GM19397 (cell line): Measurements from ENCODE around the gene TULP4.
"Not testable (repeated sequence)": the region's sequence is repeated elsewhere in the genome, so short reads cannot be mapped to it uniquely, and the experiment has no call there.

ENCODE experiments used
- ATAC-seq: cut with Tn5 transposase; IDR thresholded peaks from one replicate; pipeline ENCODE4 v1.9.1; 2021; ENCODE audit warnings: mild to moderate bottlenecking, moderate library complexity; ENCODE audit not compliant: unreplicated experiment

The TULP4 gene

DNA sequence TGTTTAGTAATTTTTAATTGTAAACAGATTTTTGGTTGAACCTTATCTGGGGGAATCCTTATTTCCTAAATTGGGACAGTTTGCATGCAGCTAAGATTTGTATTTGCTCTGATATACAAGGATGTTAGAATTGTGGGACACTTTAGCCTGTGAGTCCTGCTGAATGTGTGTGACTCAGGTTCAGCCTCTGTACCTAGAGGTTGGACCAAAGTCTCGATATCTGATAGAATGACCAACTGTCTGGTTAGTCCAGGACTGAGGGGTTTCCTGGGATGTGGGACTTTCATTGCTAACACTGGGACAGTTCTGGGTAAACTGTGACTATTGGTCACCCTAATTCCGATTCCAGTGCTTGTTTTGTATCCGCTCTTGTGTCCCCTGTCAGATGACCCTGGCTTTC, 20.2 kb upstream of the TULP4 start:
- ATAC-seq: no peak

DNA sequence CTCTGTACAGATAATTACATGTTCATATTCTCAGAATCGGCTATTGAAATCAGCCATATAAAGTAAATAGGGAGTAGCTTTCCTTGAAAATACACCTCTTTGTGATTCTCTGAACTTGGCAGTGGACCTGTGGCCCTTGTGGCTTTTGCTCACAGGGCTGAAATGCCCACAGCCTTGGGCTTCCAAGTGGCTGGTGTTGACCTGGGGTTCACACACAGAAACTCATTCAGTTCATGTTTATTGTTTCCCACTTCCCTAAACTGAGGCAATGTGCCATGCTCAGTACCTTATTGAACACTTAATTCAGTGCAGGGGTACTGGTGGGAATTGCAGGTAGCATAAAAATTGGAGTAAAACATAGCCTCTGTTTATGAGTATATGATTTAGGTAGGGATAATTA, 19.1 kb upstream of the TULP4 start:
- no peak for ATAC-seq

DNA sequence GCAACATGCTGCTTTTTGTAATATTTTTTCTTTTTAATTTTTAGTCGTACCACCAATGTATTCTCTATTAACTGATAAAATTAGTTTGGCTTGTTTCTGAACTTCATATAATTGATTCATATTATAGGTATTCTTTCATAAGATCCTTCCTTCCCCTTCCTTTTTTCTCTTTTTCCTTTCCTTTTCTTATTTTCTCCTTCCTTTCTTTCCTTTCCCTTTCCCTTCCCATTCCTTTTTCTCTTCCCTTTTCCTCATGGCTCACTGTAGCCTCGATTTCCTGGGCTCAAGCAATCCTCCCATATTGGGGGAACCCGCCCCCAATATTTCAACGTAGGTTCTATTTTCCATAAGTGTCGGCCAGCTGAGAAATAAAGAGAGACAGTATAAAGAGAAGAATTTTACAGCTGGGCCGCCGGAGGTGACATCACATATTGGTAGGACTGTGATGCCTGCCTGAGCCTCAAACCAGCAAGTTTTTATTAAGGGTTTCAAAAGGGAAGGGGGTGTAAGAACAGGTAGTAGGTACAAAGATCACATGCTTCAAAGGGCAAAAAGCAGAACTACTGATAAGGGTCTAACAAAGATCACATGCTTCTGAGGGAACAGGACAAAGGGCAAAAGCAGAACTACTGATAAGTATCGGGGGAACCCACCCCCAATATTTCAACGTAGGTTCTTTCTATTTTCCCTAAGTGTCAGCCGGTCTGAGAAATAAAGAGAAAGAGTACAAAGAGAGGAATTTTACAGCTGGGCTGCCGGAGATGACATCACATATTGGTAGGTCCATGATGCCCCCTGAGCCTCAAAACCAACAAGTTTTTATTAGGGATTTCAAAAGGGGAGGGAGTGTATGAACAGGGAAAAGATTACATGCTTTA, 16.1 kb upstream of the TULP4 start:
- ATAC-seq: not testable (repeated sequence)

DNA sequence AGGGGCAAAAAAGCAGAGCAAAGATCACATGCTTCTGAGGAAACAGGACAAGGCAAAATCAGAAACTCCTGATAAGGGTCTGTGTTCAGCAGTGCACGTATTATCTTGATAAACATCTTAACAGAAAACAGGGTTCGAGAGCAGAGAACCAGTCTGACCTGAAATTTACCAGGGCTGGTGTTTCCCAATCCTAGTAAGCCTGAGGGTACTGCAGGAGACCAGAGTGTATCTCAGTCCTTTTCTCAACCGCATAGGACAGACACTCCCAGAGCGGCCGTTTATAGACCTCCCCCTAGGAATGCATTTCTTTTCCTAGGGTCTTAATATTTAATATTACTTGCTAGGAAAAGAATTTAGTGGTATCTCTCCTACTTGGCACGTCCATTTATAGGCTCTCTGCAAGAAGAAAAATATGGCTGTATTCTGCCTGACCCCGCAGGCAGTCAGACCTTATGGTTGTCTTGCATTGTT, 15.4 kb upstream of the TULP4 start:
- ATAC-seq: not testable (repeated sequence)

DNA sequence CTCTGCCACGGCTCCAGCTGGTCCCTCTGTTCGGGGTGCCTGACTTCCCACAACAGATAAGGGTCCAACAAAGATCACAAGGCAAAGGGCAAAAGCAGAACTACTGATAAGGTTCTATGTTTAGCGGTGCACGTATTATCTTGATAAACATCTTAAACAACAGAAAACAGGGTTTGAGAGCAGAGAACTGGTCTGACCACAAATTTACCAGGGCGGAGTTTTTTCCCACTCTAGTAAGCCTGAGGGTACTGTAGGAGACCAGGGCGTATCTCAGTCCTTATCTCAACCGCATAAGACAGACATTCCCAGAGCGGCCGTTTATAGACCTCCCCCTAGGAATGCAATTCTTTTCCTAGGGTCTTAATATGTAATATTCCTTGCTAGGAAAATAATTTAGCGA, 14.6 kb upstream of the TULP4 start:
- not testable (repeated sequence) for ATAC-seq

DNA sequence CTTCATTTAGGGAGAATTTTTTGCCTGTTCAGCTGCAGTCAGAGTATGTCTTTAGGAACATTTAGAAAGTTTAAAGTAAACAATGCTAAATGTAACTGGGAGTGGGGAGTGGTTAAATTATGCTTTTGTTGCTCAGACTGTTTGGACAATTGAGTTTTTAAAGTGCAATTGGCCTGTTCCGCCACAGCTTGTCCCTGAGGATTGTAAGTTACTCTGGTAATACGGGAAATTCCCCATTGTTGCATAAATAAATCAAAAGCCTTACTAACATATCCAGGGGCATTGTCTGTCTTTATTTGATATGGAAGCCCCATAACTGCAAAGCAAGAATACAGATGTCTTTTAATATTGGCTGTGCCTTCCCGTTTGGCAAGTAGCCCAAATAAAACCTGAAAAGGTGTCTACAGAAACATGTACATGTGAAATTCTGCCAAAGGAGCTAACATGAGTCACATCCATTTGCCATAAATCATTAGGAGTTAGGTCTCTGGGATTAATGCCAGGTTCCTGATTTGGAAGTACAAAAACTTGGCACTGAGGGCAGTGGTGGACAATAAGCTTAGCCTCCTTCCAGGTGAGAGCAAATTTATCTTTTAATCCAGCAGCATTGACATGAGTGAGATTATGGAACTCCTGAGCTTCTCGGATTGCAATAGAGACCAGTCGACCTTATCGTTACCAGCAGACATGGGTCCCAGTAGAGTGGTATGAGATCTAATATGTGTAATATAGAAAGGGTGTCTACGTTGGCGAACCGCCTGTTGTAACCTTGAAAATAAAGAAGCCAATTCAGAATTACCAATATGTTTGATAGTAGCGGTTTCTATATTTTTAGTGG, 11.7 kb upstream of the TULP4 start:
- ATAC-seq: not testable (repeated sequence)

DNA sequence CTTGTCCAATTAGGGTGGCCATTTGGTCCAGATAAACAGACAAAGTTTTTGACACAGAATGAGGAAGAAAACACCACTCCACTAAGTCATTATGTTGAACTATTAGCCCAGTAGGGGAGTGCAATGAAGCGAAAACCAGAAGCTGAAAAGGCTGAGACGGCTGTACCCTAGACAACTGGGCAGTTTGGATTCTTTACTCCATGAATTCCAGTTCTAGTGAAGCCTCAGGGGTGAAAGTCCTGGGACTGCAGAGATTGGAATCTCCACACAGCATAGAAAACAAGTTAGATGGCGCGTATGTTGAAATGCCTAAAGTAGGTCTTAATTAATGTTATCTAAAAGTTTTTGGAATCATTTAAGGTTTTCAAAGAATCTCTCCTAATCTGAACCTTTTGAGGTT, 10.7 kb upstream of the TULP4 start:
- not testable (repeated sequence) for ATAC-seq

DNA sequence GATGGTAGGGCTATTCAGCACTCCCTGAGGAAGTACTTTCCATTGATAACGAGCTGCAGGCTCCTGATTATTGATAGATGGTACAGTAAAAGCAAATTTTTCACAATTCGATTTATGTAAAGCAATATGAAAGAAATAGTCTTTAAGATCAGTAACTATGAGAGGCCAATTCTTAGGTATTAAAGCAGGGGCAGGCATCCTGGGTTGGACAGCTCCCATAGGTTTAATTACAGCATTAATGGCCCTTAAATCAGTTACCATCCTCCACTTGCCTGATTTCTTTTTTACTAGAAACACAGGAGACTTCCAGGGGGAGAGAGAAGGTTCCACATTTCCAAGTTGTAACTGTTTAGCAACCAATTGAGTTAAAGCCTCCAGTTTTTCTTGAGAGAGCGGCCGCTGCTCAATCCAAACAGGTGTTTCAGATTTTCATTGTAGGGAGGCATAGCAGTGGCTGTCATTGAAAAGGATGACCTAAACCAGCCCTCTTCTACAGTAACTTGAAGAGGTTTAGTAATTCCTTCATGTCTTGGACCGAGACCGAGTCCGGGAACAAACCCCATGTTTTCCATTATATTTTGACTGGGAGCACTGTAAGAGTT, 10.0 kb upstream of the TULP4 start:
- ATAC-seq: not testable (repeated sequence)

DNA sequence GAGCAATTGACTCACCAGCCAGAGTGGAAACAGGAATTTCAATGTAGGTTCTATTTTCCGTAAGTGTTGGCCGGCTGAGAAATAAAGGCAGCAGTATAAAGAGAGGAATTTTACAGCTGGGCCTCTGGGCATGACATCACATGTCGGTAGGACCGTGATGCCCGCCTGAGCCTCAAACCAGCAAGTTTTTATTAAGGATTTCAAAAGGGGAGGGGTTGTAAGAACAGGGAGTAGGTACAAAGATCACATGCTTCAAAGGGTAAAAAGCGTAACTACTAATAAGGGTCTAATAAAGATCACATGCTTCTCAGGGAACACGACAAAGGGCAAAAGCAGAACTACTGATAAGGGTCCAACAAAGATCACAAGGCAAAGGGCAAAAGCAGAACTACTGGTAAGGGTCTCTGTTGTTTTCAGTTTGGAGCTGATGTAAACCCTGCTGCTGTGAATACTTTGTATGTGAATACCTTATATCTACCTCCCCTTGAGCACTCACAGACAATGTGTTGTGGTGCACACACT, 9.0 kb upstream of the TULP4 start:
- ATAC-seq: no peak

DNA sequence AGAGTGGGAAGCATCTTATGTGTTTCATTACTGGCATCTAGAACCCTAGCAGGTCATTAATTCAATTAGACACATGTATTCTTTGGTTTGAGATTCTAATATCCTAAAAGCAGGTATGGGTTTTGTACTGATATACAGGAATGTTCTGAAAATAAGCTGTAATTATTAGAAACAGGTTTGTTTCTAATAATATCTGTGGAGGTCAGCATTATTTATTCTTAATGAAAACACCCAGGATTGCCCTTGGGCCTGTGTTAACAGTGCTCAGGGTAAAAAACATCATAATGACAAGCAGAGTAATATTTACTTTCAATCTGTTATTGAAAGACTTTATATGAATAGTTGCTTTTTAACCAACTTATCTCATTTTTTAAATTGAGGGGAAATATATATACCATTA, 8.0 kb upstream of the TULP4 start:
- no peak for ATAC-seq

DNA sequence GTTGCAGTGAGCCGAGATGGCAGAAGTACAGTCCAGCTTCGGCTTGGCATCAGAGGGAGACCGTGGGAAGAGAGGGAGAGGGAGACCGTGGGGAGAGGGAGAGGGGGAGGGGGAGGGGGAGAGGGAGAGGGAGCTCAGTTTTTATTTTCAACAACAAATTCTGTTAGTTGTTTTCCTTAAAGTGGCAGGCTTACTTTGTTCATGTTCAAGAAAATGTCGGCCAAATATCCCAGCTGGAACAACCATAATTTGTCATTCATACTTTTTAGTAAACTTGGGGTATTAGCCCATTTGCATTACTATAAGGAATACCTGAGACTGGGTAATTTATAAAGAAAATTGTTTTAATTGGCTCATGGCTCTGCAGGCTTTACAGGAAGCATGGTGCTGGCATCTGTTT, 2.5 kb upstream of the TULP4 start:
- ATAC-seq: no peak

DNA sequence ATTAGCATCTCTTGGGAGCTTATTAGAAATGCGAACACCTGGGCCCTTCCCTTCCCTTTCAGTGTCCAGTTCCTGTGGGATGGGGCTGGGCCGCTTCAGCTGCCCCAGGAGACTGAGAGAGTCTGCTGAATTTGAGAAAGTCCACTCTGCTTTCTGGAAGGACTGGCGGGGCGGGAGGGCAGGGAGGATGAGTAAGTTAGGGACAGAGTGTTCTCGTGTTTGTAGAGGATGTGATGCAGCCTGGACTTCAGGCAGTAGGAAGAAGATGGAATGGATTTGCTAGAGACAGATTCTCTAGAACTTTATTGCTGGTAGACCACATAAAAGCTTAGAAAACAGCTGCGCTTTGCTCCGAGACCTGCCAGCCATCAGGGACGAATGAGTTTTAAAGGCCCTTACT, 1.1 kb upstream of the TULP4 start:
- ATAC-seq: no peak

DNA sequence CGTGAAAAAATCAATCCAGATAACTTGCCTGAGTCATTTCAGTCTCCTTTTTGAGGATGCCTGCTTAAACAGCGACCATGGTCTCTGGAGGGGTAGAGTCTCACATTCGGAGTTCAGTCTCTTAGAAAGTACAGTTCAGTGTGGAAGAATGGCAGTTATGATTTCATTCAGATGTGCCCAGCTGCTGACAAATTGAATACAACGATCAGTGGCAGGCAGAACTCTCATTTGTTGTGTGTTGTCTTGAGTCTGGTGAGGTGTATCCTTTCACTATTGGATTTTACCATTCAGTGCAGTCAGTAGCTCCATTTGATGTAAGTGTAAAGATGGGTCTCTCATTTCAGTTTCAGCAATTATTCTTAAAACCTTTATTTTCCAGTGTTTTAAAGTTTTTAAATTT, 639 bp upstream of the TULP4 start:
- ATAC-seq: no peak

DNA sequence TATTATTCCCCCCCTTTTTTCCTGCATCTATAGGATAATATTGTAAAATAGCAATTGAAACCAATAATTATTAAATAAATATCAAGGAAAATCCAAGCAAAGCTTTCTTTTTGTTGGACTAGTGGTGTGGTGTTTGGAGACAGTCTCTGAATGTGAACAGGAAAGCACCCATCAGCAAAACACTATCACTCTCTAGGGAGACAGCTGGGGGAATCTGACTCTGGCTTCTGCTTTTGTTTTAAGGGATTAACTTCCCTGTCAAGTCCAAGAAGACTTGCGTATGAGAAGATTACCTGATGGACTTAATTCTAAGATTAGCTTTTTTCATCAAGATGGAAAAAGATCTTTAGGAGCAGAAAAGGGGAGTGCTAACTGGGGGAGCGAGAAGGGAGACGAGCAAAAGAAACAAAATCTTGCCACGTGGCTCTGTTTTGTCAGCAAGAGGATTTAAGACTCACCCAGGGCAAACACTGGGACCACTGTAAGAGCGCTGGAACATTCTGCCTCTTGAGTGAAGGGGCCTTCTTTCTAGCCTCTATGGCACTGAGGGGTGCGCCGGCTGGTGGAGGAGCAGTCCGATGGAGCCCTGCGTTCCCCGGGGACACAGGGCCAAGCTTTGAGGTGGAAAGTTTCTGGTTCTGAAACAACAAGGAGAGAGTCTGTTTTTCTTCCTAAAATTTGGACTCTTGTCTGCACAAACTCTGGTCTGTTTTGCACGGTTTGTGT, 570 bp downstream of the TULP4 start:
- no peak for ATAC-seq

DNA sequence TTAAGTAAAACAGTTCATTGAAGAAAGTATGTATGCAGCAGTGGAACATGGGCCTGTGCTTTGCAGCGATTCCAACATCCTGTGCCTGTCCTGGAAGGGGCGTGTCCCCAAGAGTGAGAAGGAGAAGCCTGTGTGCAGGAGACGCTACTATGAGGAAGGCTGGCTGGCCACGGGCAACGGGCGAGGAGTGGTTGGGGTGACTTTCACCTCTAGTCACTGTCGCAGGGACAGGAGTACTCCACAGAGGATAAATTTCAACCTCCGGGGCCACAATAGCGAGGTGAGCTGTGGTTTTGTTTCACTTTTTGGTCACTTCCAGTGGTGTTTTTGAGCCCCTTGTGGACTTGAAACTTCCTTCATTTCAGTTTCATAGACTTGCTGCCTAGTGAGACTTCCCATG, 1.7 kb downstream of the TULP4 start:
- ATAC-seq: no peak

DNA sequence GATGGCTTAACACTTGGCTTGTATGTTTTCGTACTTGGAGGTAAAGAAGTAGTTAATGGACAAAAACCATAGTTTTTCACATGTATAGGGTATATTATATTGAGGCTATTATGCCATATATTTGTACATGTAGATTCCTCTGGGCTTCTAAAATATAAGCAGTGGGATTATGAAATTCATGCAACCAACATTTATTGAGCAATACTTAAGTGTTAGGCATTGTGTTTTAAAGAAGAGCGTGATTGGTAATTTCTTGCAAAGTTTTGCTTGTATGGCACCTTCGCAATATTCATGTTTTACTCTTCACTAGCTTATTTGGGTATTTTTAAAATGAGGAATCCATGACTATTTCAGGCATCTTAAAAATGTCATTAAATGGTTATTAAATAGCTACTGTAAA, 2.5 kb downstream of the TULP4 start:
- ATAC-seq: no peak

DNA sequence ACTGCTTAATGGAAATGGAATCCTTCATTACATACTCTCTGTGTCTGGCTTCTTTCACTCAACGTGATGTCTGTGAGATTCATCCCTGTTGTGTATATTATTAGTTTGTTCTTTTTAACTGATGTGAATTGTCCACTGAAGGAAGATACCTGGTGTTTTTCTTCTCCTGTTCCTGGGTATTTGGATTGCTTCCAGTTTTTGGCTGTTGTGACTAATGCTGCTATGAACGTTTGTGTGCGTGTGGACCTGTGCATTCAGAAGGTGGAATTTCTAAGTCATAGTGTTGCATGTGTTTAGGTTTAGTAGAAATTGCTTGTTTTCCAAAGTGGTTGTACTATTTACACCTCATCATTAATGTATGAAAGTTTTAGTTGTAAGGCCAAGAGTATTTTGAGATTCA, 3.8 kb downstream of the TULP4 start:
- ATAC-seq: no peak

DNA sequence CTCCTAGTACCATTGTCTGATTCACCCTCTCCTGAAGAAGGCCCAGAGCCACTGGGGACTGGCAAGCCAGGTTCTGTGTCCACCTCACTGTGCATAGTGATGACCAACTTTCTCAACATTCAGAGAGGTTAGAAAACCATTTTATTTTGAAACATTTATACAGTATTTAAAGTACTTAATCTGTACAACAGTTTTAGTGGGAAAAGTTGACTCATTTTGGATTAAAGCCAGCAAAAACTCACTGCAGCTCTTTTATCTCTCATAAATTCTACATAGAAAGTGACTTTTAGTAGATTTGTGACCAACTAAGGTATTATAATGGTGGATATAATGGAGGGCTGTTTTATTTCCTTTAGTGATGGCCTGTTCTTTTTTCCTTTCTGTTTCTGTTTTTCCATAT, 9.7 kb downstream of the TULP4 start:
- no peak for ATAC-seq

DNA sequence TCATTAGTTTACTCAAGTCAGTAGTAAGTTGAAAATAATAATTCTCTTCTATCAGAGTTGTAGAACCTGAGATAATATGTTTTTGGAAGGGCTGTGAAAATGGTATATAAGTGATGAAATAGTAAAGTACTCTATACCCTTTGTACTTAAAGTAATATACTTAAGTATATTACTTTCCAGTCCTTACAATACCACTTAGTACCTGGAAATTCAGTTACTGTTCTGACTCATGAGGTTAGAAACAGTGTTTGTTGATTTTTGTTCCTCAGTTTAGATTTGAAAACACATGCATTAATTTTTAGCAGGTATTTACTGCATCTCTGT, 10.1 kb downstream of the TULP4 start:
- ATAC-seq: no peak

DNA sequence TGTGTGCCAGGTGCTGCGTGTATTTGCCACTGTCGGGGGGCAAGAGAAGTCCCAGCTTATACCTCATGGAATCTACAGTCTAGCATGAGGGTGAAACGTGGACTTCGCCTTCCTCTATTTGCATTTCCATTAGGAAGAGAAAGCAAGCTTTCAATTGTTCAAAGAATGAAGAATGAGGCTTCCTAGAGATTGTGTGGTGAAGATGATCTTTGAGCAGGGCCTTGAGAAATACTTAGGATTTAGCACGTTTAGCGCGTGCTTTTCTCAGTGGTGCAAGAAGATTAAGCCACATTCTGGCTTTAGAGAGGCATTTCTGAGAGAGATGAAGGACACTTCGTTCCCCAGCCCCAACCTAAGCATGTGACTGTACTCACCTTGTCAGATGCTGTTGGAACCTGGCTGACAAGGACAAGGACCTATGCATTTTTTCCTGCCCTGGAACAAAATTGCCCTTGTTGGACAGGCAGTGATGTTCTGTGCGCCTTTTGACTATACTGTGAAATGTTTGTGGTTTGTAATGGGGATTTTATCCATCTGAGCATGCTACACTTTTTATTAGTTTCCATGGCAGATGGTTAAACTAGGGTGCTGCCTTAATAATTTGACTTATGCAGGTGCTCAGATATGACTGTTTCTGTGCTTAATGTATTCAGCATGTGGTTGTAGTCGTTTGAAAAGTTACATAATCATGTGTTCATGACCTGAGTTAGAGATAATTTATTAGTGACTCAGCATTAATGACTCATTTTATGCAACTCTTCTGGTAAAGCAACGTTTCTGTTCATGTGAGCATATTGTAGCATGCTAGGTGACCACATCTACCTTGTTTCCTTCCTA, 10.7 kb downstream of the TULP4 start:
- peak; percentile 74 for ATAC-seq
